GM13976 (cell line): ENCODE measurements around the gene NUP210.
"Not testable (repeated sequence)": the region's sequence is repeated elsewhere in the genome, so short reads cannot be mapped to it uniquely, and the experiment has no call there.

Experiments
- DNase-seq: peaks from one replicate; pipeline ENCODE4 v3.0.0; 2012; ENCODE audit warnings: low spot score
- in situ Hi-C: fragments of 300-500 bp; cut with MboI; formaldehyde crosslinking; loops from one replicate; pipeline ENCODE4 v1.12.0; 2022; ENCODE audit warnings: low sequenced_read_pairs, mixed read lengths, inconsistent platforms; ENCODE audit not compliant: unreplicated experiment
- TF ChIP-seq, protein P1 (sequence below): IDR thresholded peaks from 2 replicates; pipeline ENCODE4 v1.5.1; 2012; ENCODE audit warnings: borderline replicate concordance, mild to moderate bottlenecking; ENCODE audit not compliant: insufficient read depth; ENCODE audit errors: extremely low read depth, missing control alignments, control extremely low read depth

NUP210 gene

DNA sequence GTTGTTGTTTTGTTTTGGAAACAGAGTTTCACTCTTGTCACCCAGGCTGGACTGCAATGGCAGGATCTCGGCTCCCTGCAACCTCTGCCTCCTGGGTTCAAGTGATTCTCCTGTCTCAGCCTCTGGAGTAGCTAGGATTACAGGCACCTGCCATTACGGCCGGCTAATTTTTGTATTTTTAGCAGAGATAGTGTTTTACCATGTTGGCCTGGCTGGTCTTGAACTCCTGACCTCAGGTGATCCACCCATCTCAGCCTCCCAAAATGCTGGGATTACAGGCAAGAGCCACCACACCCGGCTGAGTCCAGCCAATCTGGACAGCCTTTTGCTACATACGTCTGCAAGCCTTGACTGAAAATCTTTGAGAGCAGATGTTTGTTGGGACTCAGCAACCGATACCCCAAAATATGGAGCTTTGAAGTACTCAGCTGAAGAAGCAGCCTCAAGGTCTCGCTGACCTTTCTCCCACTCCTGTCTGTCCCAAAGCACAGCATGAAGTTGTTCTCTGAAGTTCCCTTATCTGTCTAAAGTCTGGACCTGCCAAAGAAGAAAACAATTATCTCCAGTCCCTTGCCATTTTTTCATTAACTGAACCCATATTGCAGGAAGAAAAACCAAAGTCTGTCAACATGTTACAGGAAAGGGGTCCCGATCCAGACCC, 9.6 kb upstream of the NUP210 start:
- TF ChIP-seq, protein P1, sequence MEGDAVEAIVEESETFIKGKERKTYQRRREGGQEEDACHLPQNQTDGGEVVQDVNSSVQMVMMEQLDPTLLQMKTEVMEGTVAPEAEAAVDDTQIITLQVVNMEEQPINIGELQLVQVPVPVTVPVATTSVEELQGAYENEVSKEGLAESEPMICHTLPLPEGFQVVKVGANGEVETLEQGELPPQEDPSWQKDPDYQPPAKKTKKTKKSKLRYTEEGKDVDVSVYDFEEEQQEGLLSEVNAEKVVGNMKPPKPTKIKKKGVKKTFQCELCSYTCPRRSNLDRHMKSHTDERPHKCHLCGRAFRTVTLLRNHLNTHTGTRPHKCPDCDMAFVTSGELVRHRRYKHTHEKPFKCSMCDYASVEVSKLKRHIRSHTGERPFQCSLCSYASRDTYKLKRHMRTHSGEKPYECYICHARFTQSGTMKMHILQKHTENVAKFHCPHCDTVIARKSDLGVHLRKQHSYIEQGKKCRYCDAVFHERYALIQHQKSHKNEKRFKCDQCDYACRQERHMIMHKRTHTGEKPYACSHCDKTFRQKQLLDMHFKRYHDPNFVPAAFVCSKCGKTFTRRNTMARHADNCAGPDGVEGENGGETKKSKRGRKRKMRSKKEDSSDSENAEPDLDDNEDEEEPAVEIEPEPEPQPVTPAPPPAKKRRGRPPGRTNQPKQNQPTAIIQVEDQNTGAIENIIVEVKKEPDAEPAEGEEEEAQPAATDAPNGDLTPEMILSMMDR = no peak
- in situ Hi-C loops = no loop called here
- DNase-seq = no peak

DNA sequence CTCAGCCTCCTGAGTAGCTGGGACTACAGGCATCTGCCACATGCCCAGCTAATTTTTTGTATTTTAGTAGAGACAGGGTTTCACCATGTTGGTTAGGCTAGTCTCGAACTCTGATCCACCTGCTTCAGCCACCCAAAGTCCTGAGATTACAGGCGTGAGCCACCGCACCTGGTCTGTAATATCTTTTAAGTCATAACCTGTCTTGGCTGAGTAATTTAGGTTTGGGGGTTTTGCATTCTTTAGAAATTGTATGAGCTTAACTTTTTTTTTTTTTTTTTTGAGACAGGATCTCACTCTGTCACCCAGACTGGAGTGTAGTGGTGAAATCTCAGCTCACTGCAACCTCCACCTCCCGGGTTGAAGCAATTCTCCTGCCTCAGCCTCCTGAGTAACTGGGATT, 8.6 kb upstream of the NUP210 start:
- in situ Hi-C loops, DNase-seq: not testable (repeated sequence)

DNA sequence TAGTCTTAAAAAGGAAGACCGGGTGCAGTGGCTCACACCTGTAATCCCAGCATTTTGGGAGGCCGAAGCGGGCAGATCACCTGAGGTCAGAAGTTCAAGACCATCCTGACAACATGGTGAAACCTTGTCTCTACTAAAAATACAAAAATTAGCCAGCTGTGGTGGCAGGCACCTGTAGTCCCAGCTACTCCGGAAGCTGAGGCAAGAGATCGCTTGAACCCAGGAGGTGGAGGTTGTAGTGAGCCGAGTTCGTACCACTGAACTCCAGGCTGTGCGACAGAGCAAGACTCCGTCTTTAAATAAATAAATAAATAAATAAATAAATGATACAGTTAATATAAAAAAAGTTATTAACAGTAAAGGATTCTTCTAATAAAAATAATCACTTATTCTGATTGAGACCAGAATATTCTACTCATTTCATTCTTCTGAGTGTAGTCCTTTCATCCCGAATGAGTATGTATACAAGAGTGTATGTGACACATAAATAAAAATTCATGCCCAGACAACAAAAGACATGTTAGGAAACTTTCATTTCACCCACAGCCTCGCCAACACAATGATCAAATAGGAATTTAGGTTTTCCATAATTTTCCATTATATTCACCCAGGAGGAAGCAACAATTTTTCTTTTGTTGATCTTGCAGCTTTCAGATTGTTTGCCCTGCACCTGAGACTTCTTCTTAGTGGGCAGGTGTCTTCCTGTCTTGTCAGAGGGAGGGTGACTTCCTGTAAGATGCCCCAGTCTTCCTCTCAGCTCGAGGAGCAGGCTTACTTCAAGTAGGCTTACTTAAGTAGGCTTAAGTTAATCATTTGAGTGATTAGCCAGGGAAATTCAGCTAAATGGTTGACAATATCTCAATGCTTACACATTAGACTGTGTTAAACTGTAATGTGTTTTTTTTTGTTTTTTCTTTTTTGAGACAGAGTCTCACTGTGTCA, 7.8 kb upstream of the NUP210 start:
- TF ChIP-seq, protein P1 = no peak
- in situ Hi-C loops = no loop called here
- DNase-seq = no peak

DNA sequence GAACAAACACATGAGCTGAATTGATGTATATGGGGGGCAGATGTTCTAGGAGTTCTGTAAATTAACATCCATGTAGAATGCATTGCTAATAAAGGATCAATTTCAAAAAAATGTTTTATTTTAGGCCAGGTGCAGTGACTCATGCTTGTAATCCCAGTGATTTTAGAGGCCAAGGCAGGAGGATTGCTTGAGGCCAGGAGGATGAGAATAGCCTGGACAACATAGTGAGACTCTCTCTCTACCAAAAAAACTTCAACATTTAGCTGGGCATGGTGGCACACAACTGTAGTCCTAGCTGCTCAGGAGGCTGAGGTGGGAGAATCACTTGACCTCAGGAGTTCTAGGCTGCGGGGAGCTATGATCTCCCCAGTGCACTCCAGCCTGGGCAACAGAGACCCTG, 6.5 kb upstream of the NUP210 start:
- TF ChIP-seq, protein P1 = no peak
- in situ Hi-C loops = no loop called here
- DNase-seq = no peak

DNA sequence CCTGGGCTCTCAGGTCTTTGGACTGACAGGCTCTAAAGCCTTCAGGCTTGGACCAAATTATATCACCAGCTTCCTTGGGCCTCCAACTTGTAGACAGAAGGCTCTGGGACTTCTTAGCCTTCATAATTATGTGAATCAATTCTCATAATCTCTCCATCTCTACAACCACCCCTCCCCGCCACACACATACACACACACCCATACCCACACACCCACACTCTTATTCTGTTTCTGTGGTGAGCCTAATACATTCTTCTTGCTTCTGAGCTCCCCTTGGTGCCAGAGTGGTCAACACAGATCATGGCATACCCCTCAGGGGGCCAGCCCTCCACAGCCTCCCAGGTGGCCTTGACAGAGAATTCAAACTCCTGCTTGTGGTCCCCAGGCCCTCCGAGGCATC, 5.6 kb upstream of the NUP210 start:
- TF ChIP-seq, protein P1 = no peak
- DNase-seq = no peak
- in situ Hi-C loops = no loop called here

DNA sequence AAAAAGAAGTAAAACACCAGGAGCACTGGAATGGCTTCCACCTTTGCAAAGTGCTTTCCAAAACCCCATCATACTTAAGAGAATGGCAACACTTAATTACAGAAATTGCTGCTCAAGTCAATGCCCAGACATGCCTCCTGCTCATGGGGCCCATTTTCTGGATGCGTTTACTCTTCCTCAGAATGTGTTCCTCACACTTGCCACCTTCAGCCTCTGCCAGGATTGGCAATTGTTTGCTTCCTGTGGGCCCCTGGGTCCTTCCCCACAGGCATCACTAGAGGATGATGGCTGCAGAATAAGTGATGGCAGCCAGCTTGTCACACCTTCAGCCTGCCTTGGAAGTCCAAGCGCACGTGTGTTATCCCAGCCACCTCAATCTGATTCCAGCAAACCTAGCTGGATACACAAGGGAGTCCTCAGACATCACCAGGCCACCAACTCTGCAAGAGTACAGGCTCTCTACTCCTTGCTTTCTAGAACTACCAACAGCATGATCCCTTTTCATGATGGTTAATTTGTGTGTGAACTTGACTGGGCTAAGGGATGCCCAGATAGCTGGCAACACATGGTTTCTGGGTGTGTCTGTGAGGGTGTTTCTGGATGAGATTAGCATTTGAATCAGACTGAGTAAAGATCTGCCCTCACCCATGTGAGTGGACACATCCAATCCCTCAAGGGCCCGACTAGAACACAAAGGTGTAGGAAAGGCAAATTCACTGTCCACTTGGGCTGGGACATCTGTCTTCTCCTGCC, 4.9 kb upstream of the NUP210 start:
- DNase-seq = no peak
- TF ChIP-seq, protein P1 = no peak
- in situ Hi-C loops = no loop called here
